Calu3 (cell line): ENCODE data around the gene FRMD1. TPM values are rescaled to one million over a fixed set of nuclear protein-coding genes. Genes with fewer than 3 reads are reported as not detected.

ENCODE experiments used
- BruUV-seq: library from RNA; stranded (reverse); fragments of 400-500 nt; replicated peaks from 2 replicates; lab custom pipeline; 2021; lab: Mats Ljungman, UMichigan
- CTCF ChIA-PET: fragments of 300-600 bp; sonication (Branson Sonifier 250); formaldehyde crosslinking; loops from one replicate; lab custom pipeline; 2022; ENCODE audit warnings: antibody characterized with exemption; lab: Charles Lee
- DNase-seq: peaks from one replicate; pipeline ENCODE4 v3.0.0; 2022
- H3K27ac Mint-ChIP-seq: one replicate; pipeline ENCODE4 v1.8.0; 2022; ENCODE audit warnings: mixed read lengths; ENCODE audit not compliant: unreplicated experiment
- H3K27me3 Mint-ChIP-seq: one replicate; pipeline ENCODE4 v1.8.0; 2022; ENCODE audit warnings: mixed read lengths; ENCODE audit not compliant: unreplicated experiment
- H3K36me3 Mint-ChIP-seq: one replicate; pipeline ENCODE4 v1.8.0; 2022; ENCODE audit warnings: mild to moderate bottlenecking, moderate library complexity, mixed read lengths; ENCODE audit not compliant: insufficient read depth, unreplicated experiment
- H3K4me1 Mint-ChIP-seq: one replicate; pipeline ENCODE4 v1.8.0; 2022; ENCODE audit warnings: mild to moderate bottlenecking, low read depth, mixed read lengths; ENCODE audit not compliant: unreplicated experiment
- H3K4me3 Mint-ChIP-seq: one replicate; pipeline ENCODE4 v1.8.0; 2022; ENCODE audit warnings: mild to moderate bottlenecking, low read depth, moderate library complexity, mixed read lengths; ENCODE audit not compliant: unreplicated experiment
- H3K9me3 Mint-ChIP-seq: one replicate; pipeline ENCODE4 v1.8.0; 2022; ENCODE audit warnings: low read depth, mixed read lengths; ENCODE audit not compliant: unreplicated experiment
- CTCF ChIP-seq: fragments of 200-600 bp; IDR thresholded peaks from one replicate; pipeline ENCODE4 v1.8.0; 2022; ENCODE audit warnings: antibody characterized with exemption; ENCODE audit not compliant: unreplicated experiment
- intact Hi-C: fragments of 100-400 bp; cut with micrococcal nuclease; formaldehyde crosslinking; loops from one replicate; pipeline ENCODE4 v1.10.0; 2022; ENCODE audit not compliant: unreplicated experiment
- total RNA-seq: library from RNA; stranded (reverse); gene quantifications from 2 replicates; pipeline ENCODE4 v1.2.3, GENCODE V29; 2022

The FRMD1 gene
- total RNA-seq, 1 experiment from 2014 or later, result not detected

GRCh38 chr6:168030908-168031307, 48.1 kb downstream of the FRMD1 start:
- CTCF ChIA-PET, result no interaction called here
- BruUV-seq, result no TSS peak
- Mint-ChIP-seq H3K27me3 (peaks cover 11% of the 10 kb centered on the region), H3K4me3 (no peak overlapping the region), H3K9me3 (no peaks in the 10 kb centered on the region), H3K27ac (no peak overlapping the region), H3K36me3 (peaks cover 12% of the 10 kb centered on the region), H3K4me1 (peaks cover 5% of the 10 kb centered on the region)
- no peak for TF ChIP-seq CTCF
- intact Hi-C loops, result loop anchor here (10.0 kb wide), 2 partner anchors 66 to 96 kb away; no protein-coding TSS in a partner anchor
- DNase-seq, result no peak

- H3K27me3 Mint-ChIP-seq, result peaks cover 5% of the 10 kb centered on the region
- no peaks in the 10 kb centered on the region for H3K4me1 Mint-ChIP-seq
- H3K4me3 Mint-ChIP-seq, result no peak overlapping the region
- no peaks in the 10 kb centered on the region for H3K9me3 Mint-ChIP-seq
- no peak for DNase-seq
- intact Hi-C loops, result loop anchor here (10.0 kb wide), 2 partner anchors 65 to 95 kb away; no protein-coding TSS in a partner anchor
- H3K27ac Mint-ChIP-seq, result no peak overlapping the region
- CTCF ChIA-PET, result no interaction called here
- H3K36me3 Mint-ChIP-seq, result peaks cover 6% of the 10 kb centered on the region
- no peak for TF ChIP-seq CTCF
- no TSS peak for BruUV-seq
These were observed 48.7 kb downstream of the FRMD1 start for GRCh38 chr6:168030218-168030746.

- intact Hi-C loops, result loop anchor here (10.0 kb wide), 2 partner anchors 65 to 95 kb away; no protein-coding TSS in a partner anchor
- TF ChIP-seq CTCF, result no peak
- no peak overlapping the region for H3K4me3 Mint-ChIP-seq
- H3K36me3 Mint-ChIP-seq, result peaks cover 2% of the 10 kb centered on the region
- no peak for DNase-seq
- CTCF ChIA-PET, result no interaction called here
- BruUV-seq, result no TSS peak
- peaks cover 3% of the 10 kb centered on the region for H3K4me1 Mint-ChIP-seq
- H3K27ac Mint-ChIP-seq, result no peak overlapping the region
- H3K27me3 Mint-ChIP-seq, result no peaks in the 10 kb centered on the region
- no peaks in the 10 kb centered on the region for H3K9me3 Mint-ChIP-seq
These were observed 49.4 kb downstream of the FRMD1 start for GRCh38 chr6:168029459-168030217.

GRCh38 chr6:168028181-168028580, 50.8 kb downstream of the FRMD1 start:
- DNase-seq, result no peak
- intact Hi-C loops, result no loop called here

More at GRCh38 chr6:168028181-168028580, 50.8 kb downstream of the FRMD1 start:
- Mint-ChIP-seq H3K4me1 (peaks cover 10% of the 10 kb centered on the region), H3K9me3 (no peaks in the 10 kb centered on the region), H3K27ac (no peak overlapping the region), H3K36me3 (peaks cover 10% of the 10 kb centered on the region), H3K27me3 (no peaks in the 10 kb centered on the region), H3K4me3 (no peak overlapping the region)
- no TSS peak for BruUV-seq
- TF ChIP-seq CTCF, result no peak
- CTCF ChIA-PET, result no interaction called here
